Measurements from ENCODE around the gene FANCC. TPM values are rescaled to one million over a fixed set of nuclear protein-coding genes. Genes with fewer than 3 reads are reported as not detected.
"Not testable (repeated sequence)": the region's sequence is repeated elsewhere in the genome, so short reads cannot be mapped to it uniquely, and the experiment has no call there.

Gene FANCC
- total and polyA plus RNA-seq, 2 experiments from 2014 or later: 11.9 to 14.0 TPM

- no peaks in the 10 kb centered on the region for H3K9me3 ChIP-seq (ENCODE audit: low read depth)
- no peak overlapping the region for H3K27ac ChIP-seq
- TF ChIP-seq, protein P1, sequence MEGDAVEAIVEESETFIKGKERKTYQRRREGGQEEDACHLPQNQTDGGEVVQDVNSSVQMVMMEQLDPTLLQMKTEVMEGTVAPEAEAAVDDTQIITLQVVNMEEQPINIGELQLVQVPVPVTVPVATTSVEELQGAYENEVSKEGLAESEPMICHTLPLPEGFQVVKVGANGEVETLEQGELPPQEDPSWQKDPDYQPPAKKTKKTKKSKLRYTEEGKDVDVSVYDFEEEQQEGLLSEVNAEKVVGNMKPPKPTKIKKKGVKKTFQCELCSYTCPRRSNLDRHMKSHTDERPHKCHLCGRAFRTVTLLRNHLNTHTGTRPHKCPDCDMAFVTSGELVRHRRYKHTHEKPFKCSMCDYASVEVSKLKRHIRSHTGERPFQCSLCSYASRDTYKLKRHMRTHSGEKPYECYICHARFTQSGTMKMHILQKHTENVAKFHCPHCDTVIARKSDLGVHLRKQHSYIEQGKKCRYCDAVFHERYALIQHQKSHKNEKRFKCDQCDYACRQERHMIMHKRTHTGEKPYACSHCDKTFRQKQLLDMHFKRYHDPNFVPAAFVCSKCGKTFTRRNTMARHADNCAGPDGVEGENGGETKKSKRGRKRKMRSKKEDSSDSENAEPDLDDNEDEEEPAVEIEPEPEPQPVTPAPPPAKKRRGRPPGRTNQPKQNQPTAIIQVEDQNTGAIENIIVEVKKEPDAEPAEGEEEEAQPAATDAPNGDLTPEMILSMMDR (IDR thresholded peaks at IDR 0.05; ENCODE audit: low read depth, low read length): no peak
- DNase-seq (ENCODE audit: low read depth in 1 of 2, low spot score in 1 of 2): no peak
- H3K4me1 ChIP-seq (ENCODE audit: low read depth): no peaks in the 10 kb centered on the region
- H3K27me3 ChIP-seq: no peaks in the 10 kb centered on the region
- H3K36me3 ChIP-seq: no peaks in the 10 kb centered on the region
- no peak overlapping the region for H3K4me3 ChIP-seq
Observed at GRCh38 chr9:95273369-95274022, 44.0 kb downstream of the FANCC start.

- TF ChIP-seq, protein P1 (IDR thresholded peaks at IDR 0.05; ENCODE audit: low read depth, low read length): no peak
Observed at GRCh38 chr9:95272830-95273229, 44.7 kb downstream of the FANCC start.

GRCh38 chr9:95270790-95271189 lies 46.7 kb downstream of the FANCC start:
- TF ChIP-seq, protein P1 (IDR thresholded peaks at IDR 0.05; ENCODE audit: low read depth, low read length): no peak
- no peak for DNase-seq (ENCODE audit: low read depth in 1 of 2, low spot score in 1 of 2)
- Histone ChIP-seq H3K4me1 (ENCODE audit: low read depth) (no peaks in the 10 kb centered on the region), H3K36me3 (no peaks in the 10 kb centered on the region), H3K27ac (no peak overlapping the region), H3K27me3 (no peaks in the 10 kb centered on the region), H3K9me3 (ENCODE audit: low read depth) (no peaks in the 10 kb centered on the region), H3K4me3 (no peak overlapping the region)

More at GRCh38 chr9:95272830-95273229, 44.7 kb downstream of the FANCC start:
- no peaks in the 10 kb centered on the region for H3K27me3 ChIP-seq
- H3K4me3 ChIP-seq: no peak overlapping the region
- no peak for DNase-seq (ENCODE audit: low read depth in 1 of 2, low spot score in 1 of 2)
- no peaks in the 10 kb centered on the region for H3K9me3 ChIP-seq (ENCODE audit: low read depth)
- H3K4me1 ChIP-seq (ENCODE audit: low read depth): no peaks in the 10 kb centered on the region
- no peaks in the 10 kb centered on the region for H3K36me3 ChIP-seq
- no peak overlapping the region for H3K27ac ChIP-seq

GRCh38 chr9:95269803-95270773 lies 47.4 kb downstream of the FANCC start:
- H3K4me1 ChIP-seq (ENCODE audit: low read depth); H3K9me3 ChIP-seq (ENCODE audit: low read depth); DNase-seq (ENCODE audit: low read depth in 1 of 2, low spot score in 1 of 2); H3K4me3 ChIP-seq; H3K27ac ChIP-seq; H3K36me3 ChIP-seq; H3K27me3 ChIP-seq: not testable (repeated sequence)

DNA sequence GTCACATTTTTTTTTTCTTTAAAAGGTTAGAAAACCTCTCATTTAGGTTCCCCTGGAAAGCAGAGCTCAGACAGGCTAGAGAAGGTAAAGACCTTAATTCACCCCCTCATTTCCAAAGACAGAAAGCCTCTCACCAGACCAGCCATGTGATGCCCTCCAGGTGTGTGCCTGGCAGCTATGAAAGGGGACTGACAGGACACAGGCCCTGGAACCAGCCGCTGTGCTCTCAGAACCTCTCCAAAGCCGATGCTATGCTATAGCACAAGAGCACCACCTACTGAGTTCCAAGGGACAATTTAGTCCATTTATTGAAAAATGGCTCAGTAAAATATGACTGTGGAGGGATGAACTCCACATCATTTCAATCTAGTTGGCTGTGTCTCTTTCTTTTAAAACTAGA lies 48.8 kb downstream of the FANCC start:
- no peak overlapping the region for H3K4me3 ChIP-seq
- H3K36me3 ChIP-seq: no peaks in the 10 kb centered on the region
- H3K4me1 ChIP-seq (ENCODE audit: low read depth): peaks cover 4% of the 10 kb centered on the region
- no peaks in the 10 kb centered on the region for H3K9me3 ChIP-seq (ENCODE audit: low read depth)
- H3K27me3 ChIP-seq: no peaks in the 10 kb centered on the region
- no peak overlapping the region for H3K27ac ChIP-seq
- TF ChIP-seq, protein P1 (IDR thresholded peaks at IDR 0.05; ENCODE audit: low read depth, low read length): peak; percentile 50
- peak; percentile 55 to 77 for DNase-seq (ENCODE audit: low read depth in 1 of 2, low spot score in 1 of 2)

DNA sequence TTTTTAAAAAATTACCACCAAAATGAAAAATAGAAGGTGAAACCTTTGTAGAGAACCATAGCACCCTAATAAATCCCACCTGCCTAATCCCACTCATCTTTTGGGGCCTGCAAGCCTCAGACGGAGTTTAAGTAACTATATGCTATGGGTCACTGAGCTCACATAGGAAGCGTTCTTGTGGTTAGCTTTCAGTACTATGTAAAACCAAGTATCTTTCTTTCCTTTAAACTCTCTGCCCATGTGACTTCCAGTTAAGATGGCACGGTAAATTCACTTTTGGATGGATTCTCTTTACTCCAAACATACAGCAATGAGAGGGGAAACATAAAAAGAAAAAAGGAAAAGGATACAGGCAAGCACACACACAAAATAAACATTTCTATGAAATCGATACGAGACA lies 50.9 kb downstream of the FANCC start:
- no peaks in the 10 kb centered on the region for H3K36me3 ChIP-seq
- TF ChIP-seq, protein P1 (IDR thresholded peaks at IDR 0.05; ENCODE audit: low read depth, low read length): no peak
- DNase-seq (ENCODE audit: low read depth in 1 of 2, low spot score in 1 of 2): no peak
- no peak overlapping the region for H3K27ac ChIP-seq
- H3K27me3 ChIP-seq: no peaks in the 10 kb centered on the region
- H3K9me3 ChIP-seq (ENCODE audit: low read depth): no peaks in the 10 kb centered on the region
- H3K4me1 ChIP-seq (ENCODE audit: low read depth): peaks cover 4% of the 10 kb centered on the region
- no peak overlapping the region for H3K4me3 ChIP-seq
